ENCODE results near the gene BGN.
A peak's percentile ranks its signal among the peaks of the same experiment; 100 is the strongest.

BGN gene

GRCh38 chrX:153474718-153475117, 20.1 kb upstream of the BGN start:
- peak; percentile 63 for DNase-seq (ENCODE audit: low read depth, low spot score)
- H3K4me3 ChIP-seq (ENCODE audit: low read depth, low read length) = no peak overlapping the region
- in situ Hi-C loops (cut with HindIII; ENCODE audit: low sequenced_read_pairs) = no loop called here
- TF ChIP-seq CTCF (IDR thresholded peaks at IDR 0.05; ENCODE audit: low read depth, low read length) = no peak

DNA sequence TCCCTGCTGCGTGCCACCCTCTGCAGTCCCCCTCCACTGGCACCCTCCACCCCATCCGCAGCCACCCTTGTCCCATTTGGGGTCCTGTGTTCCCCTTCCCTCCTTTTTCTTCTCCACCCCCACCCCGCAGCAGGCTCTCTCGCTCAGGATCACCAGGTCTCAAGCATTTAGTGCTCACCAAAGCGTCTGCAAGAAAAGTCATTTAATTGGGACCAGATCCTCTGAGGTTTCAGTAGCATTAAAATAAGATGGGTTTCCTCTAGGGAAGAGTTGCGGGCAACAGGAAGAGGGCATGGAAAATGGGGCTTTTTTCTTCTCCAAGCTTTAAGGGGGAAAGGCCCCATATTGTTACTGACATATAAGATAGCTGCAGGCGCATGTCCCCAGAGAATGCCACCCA, 19.5 kb upstream of the BGN start:
- H3K4me3 ChIP-seq (ENCODE audit: low read depth, low read length) = no peak overlapping the region
- in situ Hi-C loops (cut with HindIII; ENCODE audit: low sequenced_read_pairs) = no loop called here

DNA sequence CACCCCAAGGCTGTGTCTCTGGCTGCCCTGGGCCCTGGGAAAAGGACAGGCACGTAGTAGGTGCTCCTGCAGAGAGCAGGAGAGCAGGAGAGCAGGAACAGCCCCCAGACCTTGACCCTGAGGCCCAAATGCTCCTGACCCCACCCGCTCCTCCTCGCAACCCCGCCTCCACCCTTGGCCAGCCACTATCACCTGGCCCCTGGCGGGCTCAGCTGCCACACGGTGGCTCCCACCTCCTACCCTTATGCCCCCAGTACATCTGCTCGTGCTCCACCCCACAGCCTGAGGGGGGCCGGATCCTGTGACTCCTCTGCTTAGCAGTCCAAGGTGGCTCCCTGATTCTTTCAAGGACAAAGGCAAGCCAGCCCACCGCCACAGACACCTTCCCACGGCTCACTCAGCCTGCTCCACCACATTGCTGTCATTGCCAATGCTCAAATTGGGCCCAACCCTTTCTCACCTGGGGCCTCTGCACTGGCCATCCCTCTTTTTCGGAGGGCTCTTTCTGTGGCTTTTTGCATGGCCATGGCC, 19.0 kb upstream of the BGN start:
- in situ Hi-C loops (cut with HindIII; ENCODE audit: low sequenced_read_pairs) = no loop called here
- no peak for TF ChIP-seq CTCF (IDR thresholded peaks at IDR 0.05; ENCODE audit: low read depth, low read length)
- H3K4me3 ChIP-seq (ENCODE audit: low read depth, low read length) = no peak overlapping the region
- no peak for DNase-seq (ENCODE audit: low read depth, low spot score)

More for the DNA sequence above, 19.5 kb upstream of the BGN start:
- DNase-seq (ENCODE audit: low read depth, low spot score) = no peak
- TF ChIP-seq CTCF (IDR thresholded peaks at IDR 0.05; ENCODE audit: low read depth, low read length) = no peak

DNA sequence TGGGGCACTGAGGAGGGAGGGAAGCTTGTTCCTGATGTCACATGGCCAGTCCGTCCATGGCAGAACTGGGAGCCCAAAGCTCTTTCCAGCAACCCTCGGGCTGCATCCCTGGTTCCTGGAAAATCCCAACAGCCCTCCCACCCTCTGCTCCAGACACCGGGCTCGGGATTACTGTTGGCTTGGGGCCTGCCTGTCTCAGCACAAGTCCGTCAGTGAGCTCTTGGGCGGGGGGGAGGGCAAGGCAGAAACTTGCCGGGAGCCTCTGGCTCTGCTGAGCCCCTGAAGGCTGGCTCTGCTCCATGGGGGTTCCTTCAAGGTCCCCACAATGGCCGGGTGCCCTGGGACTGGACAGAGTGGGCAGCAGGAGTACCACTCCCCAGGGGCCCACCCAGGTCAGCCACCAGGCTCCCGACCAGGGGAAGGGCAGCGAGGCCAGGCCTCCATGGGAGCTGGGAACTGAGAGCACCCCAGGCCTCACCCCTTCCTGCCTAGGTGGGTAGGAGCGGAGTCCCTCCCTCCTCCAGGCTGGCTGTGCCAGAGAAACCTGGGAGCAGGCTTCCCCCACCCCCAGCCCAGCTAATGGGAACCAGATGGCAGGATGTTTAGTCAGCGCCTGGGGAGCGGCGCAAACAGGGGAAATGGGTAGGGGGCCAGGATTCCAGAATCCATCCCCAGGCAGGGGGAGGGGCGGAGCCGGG, 18.0 kb upstream of the BGN start:
- DNase-seq (ENCODE audit: low read depth, low spot score) = peak; percentile 67
- no peak overlapping the region for H3K4me3 ChIP-seq (ENCODE audit: low read depth, low read length)
- in situ Hi-C loops (cut with HindIII; ENCODE audit: low sequenced_read_pairs) = no loop called here
- TF ChIP-seq CTCF (IDR thresholded peaks at IDR 0.05; ENCODE audit: low read depth, low read length) = no peak

- no peak for DNase-seq (ENCODE audit: low read depth, low spot score)
- TF ChIP-seq CTCF (IDR thresholded peaks at IDR 0.05; ENCODE audit: low read depth, low read length) = no peak
- H3K4me3 ChIP-seq (ENCODE audit: low read depth, low read length) = no peak overlapping the region
- in situ Hi-C loops (cut with HindIII; ENCODE audit: low sequenced_read_pairs) = no loop called here
These were observed 17.4 kb upstream of the BGN start for GRCh38 chrX:153477364-153477857.

DNA sequence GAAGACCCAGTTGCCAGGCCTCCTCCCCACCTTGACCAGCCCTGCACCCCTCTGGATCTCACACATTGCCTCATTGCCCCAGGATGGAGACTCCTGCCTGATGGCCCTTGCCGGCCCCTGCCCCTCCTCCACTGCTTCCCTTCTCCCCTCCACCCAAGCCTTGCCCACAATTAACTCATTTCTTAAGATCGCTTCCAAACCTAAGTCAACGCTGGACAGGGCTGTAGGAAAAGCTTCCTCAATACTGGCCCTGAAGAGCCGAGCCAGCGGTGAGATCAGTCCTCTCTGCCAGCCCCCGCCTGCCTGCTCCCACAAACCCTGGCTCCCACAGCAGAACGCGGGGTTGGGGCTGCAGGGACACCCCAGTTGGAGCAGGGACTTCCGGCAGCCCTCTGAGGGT, 16.9 kb upstream of the BGN start:
- H3K4me3 ChIP-seq (ENCODE audit: low read depth, low read length) = no peak overlapping the region
- DNase-seq (ENCODE audit: low read depth, low spot score) = no peak
- in situ Hi-C loops (cut with HindIII; ENCODE audit: low sequenced_read_pairs) = no loop called here
- no peak for TF ChIP-seq CTCF (IDR thresholded peaks at IDR 0.05; ENCODE audit: low read depth, low read length)
